D721Med (cell line): ENCODE data around the gene CASP14.

Experiments used
- DNase-seq: peaks from one replicate; pipeline ENCODE4 v3.0.0; 2011; ENCODE audit warnings: low spot score; ENCODE audit not compliant: insufficient read length
- FAIRE-seq: peaks from 2 replicates; lab custom pipeline; 2011; peaks lifted over from hg19 to GRCh38; lab: Jason Lieb, UNC
- CTCF ChIP-seq: IDR thresholded peaks from 2 replicates; pipeline ENCODE4 v1.5.1; 2012; ENCODE audit warnings: mild to moderate bottlenecking, control low read depth; ENCODE audit not compliant: insufficient read depth; ENCODE audit errors: missing control alignments

CASP14 gene

GRCh38 chr19:15022752-15023151 is 26.5 kb upstream of the CASP14 start:
- FAIRE-seq (no peak), DNase-seq (no peak)
- TF ChIP-seq CTCF = no peak

- FAIRE-seq = no peak
Measured at GRCh38 chr19:15025217-15025616, 24.1 kb upstream of the CASP14 start.

GRCh38 chr19:15028490-15028889 is 20.8 kb upstream of the CASP14 start:
- no peak for FAIRE-seq
- no peak for DNase-seq
- no peak for TF ChIP-seq CTCF

More at GRCh38 chr19:15025217-15025616, 24.1 kb upstream of the CASP14 start:
- no peak for DNase-seq
- TF ChIP-seq CTCF = no peak

GRCh38 chr19:15031675-15032074 is 17.6 kb upstream of the CASP14 start:
- TF ChIP-seq CTCF = no peak
- FAIRE-seq (no peak), DNase-seq (no peak)

GRCh38 chr19:15035795-15036311 is 13.4 kb upstream of the CASP14 start:
- no peak for TF ChIP-seq CTCF

GRCh38 chr19:15037586-15037985 is 11.7 kb upstream of the CASP14 start:
- no peak for FAIRE-seq
- no peak for TF ChIP-seq CTCF
- DNase-seq = no peak

More at GRCh38 chr19:15035795-15036311, 13.4 kb upstream of the CASP14 start:
- no peak for FAIRE-seq
- DNase-seq = no peak

- FAIRE-seq = no peak
- no peak for TF ChIP-seq CTCF
- no peak for DNase-seq
Measured at GRCh38 chr19:15038294-15038693, 11.0 kb upstream of the CASP14 start.
